T1000 (cell line): ENCODE data around the gene ATP5PD.
"Not testable (repeated sequence)": the region's sequence is repeated elsewhere in the genome, so short reads cannot be mapped to it uniquely, and the experiment has no call there.

Experiments used
- DNase-seq: peaks from one replicate; lab custom pipeline; 2025; ENCODE audit warnings: mixed read lengths; lab: John Stamatoyannopoulos, UW

Gene ATP5PD

GRCh38 chr17:75051941-75052340, 5.2 kb upstream of the ATP5PD start:
- DNase-seq = no peak

DNA sequence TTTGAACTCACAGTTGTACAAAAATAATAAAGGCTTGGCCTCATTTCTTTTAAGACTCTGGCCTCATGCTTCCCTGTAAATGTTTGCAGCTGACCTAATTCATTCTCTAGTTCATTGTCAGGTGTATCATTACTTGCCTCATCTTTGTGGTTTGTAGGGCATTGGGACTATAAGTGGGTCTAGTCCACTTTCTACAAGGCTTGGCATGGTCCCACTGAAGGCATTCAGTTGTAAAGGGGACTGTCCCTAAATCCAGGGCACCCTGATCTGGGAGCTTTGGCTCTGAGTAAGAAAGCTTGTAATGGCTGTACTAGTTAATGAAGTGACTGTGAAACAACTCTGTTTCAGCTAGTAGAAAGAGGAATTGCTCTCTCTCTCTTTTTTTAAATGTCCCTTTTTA, 2.9 kb upstream of the ATP5PD start:
- DNase-seq = no peak

GRCh38 chr17:75049057-75049456, 2.3 kb upstream of the ATP5PD start:
- DNase-seq = no peak

GRCh38 chr17:75048249-75048878, 1.6 kb upstream of the ATP5PD start:
- DNase-seq = no peak

DNA sequence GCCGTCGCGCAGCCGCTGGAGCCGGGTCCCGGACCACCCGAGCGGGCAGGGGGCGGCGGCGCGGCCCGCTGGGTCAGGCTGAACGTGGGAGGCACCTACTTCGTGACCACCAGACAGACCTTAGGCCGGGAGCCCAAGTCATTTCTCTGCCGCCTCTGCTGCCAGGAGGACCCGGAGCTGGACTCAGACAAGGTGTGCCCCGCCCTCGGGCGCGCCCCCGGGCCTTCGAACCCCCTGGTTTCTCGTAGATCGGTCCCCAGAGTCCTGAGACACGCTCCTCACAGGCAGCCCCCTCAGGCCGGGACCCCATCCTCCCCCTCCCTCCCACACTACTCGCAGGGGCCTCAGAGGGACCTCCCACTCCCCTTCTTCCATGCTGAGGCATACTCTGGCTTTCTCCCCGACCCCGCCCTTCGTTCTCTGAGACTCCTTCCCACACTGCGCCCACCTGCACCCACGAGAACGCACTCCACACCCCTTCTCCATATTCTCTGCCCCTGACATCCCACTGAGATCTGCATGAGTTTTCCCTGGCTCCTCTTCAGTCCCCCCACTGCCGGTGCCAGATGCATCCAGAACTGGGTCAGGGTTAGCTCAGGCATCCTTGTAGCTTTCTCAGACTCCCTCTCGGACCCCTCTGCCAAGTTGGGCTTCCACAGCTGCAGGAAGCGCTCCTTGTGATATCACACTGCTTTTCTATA, 779 bp upstream of the ATP5PD start:
- no peak for DNase-seq

GRCh38 chr17:75045946-75046406, 793 bp downstream of the ATP5PD start:
- DNase-seq = not testable (repeated sequence)

GRCh38 chr17:75044716-75045115, 2.1 kb downstream of the ATP5PD start:
- no peak for DNase-seq

DNA sequence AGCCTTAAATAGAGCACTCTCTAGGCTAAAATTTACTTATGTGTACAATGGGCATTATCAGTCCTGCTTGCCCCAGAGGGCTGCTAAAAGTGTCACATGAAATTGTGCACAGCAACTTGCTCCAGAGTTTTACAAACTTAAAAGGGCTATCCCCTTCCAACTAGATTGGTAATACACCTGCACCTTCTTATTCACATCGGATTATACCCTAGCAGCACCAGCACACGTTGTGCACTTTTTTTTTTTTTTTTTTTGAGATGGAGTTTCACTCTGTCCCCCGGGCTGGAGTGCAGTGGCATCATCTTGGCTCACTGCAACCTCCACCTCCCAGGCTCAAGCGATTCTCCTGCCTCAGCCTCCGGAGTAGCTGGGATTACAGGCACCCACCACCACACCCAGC, 3.0 kb downstream of the ATP5PD start:
- not testable (repeated sequence) for DNase-seq

- DNase-seq = no peak
These were observed 5.0 kb downstream of the ATP5PD start for GRCh38 chr17:75041656-75042280.

DNA sequence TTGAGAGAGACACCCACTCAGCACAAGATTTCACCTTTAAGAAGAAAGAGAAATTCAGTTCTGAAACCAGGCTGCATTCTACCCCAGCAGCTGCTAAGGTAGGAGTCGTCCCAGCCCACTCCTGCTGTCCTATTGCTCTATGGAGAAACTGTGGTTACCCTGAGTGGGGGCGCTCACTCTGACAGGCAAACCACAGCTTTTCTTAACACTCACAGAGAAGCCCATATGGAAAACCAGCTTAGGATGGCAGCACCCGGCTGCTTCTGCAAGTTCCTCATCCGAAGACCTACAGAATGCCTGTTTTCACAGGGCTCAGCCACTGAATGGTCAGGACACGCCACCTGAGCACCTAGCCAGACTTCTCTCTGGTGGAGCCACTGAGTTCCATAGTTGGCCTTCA, 7.5 kb downstream of the ATP5PD start:
- no peak for DNase-seq

DNA sequence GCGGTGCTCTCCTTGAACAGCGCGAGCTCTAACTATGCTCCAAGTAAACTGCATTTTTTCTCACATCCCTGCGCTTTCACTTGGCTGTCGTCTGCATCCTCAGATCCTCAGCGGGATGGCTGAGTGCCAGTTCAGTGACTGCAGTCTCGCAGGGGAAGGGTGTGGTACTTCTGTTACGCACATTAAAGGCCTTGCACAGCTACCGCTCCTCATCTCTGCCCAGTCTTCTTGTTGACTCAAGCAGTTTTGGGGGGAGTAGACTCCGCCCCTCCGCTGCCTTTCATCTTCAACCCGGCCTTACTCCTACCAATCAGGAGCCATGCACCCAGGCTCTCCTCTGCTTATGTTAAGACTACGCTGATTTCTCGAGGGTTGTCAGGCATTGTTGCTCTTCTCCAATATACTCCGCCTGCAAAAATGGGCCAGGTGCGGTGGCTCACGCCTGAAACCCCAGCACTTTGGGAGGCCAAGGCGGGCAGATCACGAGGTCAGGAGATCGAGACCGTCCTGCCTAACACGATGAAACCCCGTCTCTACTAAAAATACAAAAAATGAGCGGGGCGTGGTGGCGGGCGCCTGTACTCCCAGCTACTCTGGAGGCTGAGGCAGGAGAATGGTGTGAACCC, 10.0 kb downstream of the ATP5PD start:
- DNase-seq = no peak

DNA sequence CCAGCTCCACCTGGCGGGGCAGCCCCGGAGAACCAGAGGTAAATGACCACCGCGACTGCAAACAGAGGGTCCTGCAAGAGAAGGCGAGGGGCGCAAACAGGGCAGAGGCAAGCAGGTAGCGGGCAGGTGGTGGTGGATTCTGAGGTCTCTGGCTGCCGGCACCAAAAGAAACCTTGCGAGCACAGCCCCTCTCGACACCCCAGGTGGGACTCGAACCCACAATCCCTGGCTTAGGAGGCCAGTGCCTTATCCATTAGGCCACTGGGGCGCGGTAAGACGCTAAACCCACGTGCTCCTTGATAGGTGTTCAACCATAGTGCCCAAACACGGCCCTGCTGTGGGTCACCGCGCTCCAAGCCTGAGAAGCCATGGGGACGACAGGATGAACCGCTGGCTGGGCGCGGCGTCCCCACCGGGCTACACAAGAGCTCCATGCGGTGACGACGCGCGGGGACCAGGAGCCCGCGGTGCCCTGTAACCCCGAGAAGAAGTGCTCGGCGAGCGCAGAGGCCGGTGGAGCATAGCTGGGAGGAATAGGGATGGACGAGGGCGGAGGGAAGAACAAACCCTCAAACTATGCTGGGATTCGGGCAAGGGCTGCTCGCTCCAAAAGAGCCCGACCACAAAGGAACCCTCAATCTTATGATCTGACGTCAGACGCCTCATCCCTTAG, 12.4 kb downstream of the ATP5PD start:
- DNase-seq = peak; percentile 85

GRCh38 chr17:75033346-75034235, 13.2 kb downstream of the ATP5PD start:
- peak; percentile 97 for DNase-seq

GRCh38 chr17:75032720-75033280, 14.0 kb downstream of the ATP5PD start:
- no peak for DNase-seq

DNA sequence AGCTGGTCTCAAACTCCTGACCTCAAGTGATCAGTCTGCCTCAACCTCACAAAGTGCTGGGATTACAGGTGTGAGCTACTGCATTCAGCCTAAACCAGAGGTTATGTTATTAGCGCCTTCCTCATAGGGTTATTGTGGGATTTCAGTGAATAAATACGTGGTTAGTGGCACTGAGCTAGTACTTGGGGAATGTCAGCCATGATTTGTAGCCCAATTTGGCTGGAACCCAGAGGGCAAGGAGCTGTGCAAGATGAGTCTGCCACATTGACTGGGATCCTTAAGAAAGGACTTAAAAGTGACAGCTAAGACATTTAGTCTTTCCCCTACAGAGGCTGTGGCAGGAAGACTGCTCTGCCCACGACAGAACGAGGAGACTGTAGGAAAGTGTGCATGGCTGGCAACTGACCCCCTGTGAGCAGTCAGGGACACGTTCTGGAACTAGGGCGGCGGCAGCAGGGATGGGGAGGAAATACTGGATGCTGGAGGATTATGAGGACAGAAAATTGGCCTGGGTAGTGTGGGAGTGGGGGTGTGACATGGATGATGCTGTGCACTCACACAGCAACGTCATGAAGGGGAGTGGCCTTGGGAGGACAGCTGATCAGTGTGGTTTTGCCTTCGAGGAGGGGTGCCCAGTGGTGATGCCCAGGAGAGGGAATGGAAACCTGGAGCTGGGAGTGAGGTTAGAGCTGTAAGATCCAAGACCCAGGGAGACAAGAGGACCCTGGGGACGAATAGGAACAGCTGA, 14.6 kb downstream of the ATP5PD start:
- peak; percentile 77 for DNase-seq

GRCh38 chr17:75030161-75030560, 16.6 kb downstream of the ATP5PD start:
- no peak for DNase-seq

DNA sequence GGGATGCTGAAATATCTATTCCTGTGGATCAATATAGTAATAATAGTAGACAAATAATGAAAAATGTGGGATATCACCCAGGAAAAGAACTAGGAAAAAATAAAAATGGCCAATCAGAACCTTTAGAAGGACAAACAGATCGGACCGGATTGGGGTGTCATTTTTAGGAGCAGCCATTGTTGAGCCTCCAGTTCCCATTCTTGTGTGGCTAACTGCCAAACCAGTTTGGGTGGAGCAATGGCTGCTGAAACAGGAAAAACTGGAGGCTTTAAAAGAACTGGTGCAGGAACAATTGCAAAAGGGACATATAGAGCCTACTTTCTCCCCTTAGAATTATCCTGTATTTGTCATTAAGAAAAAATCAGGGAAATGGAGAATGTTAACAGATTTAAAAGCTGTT, 20.1 kb downstream of the ATP5PD start:
- not testable (repeated sequence) for DNase-seq

GRCh38 chr17:75025398-75025734, 21.4 kb downstream of the ATP5PD start:
- DNase-seq = not testable (repeated sequence)

- DNase-seq = no peak
These were observed 21.9 kb downstream of the ATP5PD start for GRCh38 chr17:75024686-75025397.
